ENCODE data around the gene VAT1. TPM values are rescaled to one million over a fixed set of nuclear protein-coding genes. Genes with fewer than 3 reads are reported as not detected.
"Not testable (repeated sequence)": the region's sequence is repeated elsewhere in the genome, so short reads cannot be mapped to it uniquely, and the experiment has no call there.

VAT1 gene
- total and polyA plus RNA-seq, 5 donors: 71.6 to 107 (median 91.3) TPM

DNA sequence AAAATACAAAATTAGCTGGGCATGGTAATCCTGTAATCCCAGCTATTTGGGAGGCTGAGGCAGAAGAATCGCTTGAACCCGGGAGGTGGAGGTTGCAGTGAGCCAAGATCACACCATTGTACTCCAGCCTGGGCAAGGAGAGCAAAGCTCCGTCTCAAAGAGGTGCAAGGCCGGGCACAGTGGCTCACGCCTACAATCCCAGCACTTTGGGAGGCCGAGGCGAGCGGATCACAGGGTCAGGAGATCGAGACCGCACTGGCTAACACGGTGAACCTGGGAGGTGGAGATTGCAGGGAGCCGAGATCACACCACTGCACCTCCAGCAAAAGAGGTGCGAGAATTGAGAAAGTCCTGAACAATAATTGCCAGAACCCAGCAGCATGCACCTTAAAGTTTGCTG lies 21.3 kb downstream of the VAT1 start:
- ATAC-seq: not testable (repeated sequence)

GRCh38 chr17:42999003-42999525 lies 23.1 kb downstream of the VAT1 start:
- H3K27me3 ChIP-seq (ENCODE audit: control insufficient read depth, insufficient read depth): no peaks in the 10 kb centered on the region
- ATAC-seq (no peak), DNase-seq (no peak)
- H3K27ac ChIP-seq (ENCODE audit: low read length): peak overlapping the region; percentile 74
- intact Hi-C loops (cut with DNase I): no loop called here
- H3K4me1 ChIP-seq (ENCODE audit: control insufficient read depth, insufficient read depth, low read length): no peaks in the 10 kb centered on the region
- peak overlapping the region; percentile 70 for H3K4me3 ChIP-seq (ENCODE audit: low read length)
- no peaks in the 10 kb centered on the region for H3K9me3 ChIP-seq (ENCODE audit: control insufficient read depth, low read length)
- 12% methylated on average over 10 of the region's 10 CpGs for WGBS

More for the DNA sequence above, 21.3 kb downstream of the VAT1 start:
- H3K4me1 ChIP-seq (ENCODE audit: control insufficient read depth, insufficient read depth, low read length); H3K4me3 ChIP-seq (ENCODE audit: low read length); H3K9me3 ChIP-seq (ENCODE audit: control insufficient read depth, low read length); DNase-seq; intact Hi-C loops (cut with DNase I); H3K27me3 ChIP-seq (ENCODE audit: control insufficient read depth, insufficient read depth): not testable (repeated sequence)
- H3K27ac ChIP-seq (ENCODE audit: low read length): peak overlapping the region; percentile 39
- 94% methylated on average over 13 of the region's 13 CpGs for WGBS

GRCh38 chr17:42997984-42998938 lies 23.9 kb downstream of the VAT1 start, which contains the start of gene RPL27:
RPL27 (plus strand) TSS chr17:42998419; CDS start chr17:42998751, 332 bp downstream.
- H3K27me3 ChIP-seq (ENCODE audit: control insufficient read depth, insufficient read depth): no peaks in the 10 kb centered on the region
- intact Hi-C loops (cut with DNase I): no loop called here
- no peaks in the 10 kb centered on the region for H3K9me3 ChIP-seq (ENCODE audit: control insufficient read depth, low read length)
- H3K27ac ChIP-seq (ENCODE audit: low read length): peak within 1 kb of the TSS; percentile 74
- ATAC-seq: peak; percentile 98
- H3K4me3 ChIP-seq (ENCODE audit: low read length): peak within 1 kb of the TSS; percentile 70
- peak; percentile 98 to 99 (median 99) for DNase-seq
- no peaks in the 10 kb centered on the region for H3K4me1 ChIP-seq (ENCODE audit: control insufficient read depth, insufficient read depth, low read length)
- WGBS: under 1% methylated on average over 49 of the region's 49 CpGs

- ATAC-seq (peak in 1 of 2 donors; percentile 0), DNase-seq (no peak)
- peak overlapping the region; percentile 16 for H3K4me3 ChIP-seq (ENCODE audit: low read length)
- intact Hi-C loops (cut with DNase I): no loop called here
- H3K27ac ChIP-seq (ENCODE audit: low read length): peak overlapping the region; percentile 65
- WGBS: 13% methylated on average over 5 of the region's 5 CpGs
- no peaks in the 10 kb centered on the region for H3K9me3 ChIP-seq (ENCODE audit: control insufficient read depth, low read length)
- no peaks in the 10 kb centered on the region for H3K27me3 ChIP-seq (ENCODE audit: control insufficient read depth, insufficient read depth)
- H3K4me1 ChIP-seq (ENCODE audit: control insufficient read depth, insufficient read depth, low read length): no peaks in the 10 kb centered on the region
Observed at GRCh38 chr17:42997390-42997983, 24.7 kb downstream of the VAT1 start.

DNA sequence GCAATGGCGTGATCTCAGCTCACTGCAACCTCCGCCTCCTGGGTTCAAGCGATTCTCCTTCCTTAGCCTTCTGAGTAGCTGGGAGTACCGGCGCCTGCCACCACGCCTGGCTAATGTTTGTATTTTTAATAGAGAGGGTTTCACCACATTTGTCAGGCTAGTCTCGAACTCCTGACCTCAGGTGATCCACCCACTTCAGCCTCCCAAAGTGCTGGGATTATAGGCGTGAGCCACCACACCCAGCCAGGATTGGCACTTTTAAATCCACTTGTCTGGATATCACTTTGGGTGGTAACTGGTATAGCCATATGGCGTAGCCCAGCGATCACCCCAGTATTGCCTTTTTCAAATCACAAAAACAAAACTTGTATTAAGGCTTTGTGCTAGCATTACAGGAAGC lies 28.3 kb downstream of the VAT1 start:
- ATAC-seq; H3K27me3 ChIP-seq (ENCODE audit: control insufficient read depth, insufficient read depth); intact Hi-C loops (cut with DNase I); H3K4me1 ChIP-seq (ENCODE audit: control insufficient read depth, insufficient read depth, low read length); H3K4me3 ChIP-seq (ENCODE audit: low read length); DNase-seq; H3K27ac ChIP-seq (ENCODE audit: low read length); H3K9me3 ChIP-seq (ENCODE audit: control insufficient read depth, low read length): not testable (repeated sequence)
- WGBS: 86% methylated on average over 10 of the region's 10 CpGs

- no peaks in the 10 kb centered on the region for H3K9me3 ChIP-seq (ENCODE audit: control insufficient read depth, low read length)
- no peaks in the 10 kb centered on the region for H3K27me3 ChIP-seq (ENCODE audit: control insufficient read depth, insufficient read depth)
- WGBS: 84% methylated on average over 5 of the region's 5 CpGs
- no peaks in the 10 kb centered on the region for H3K4me1 ChIP-seq (ENCODE audit: control insufficient read depth, insufficient read depth, low read length)
- ATAC-seq (no peak), DNase-seq (no peak)
- no peak overlapping the region for H3K27ac ChIP-seq (ENCODE audit: low read length)
- H3K4me3 ChIP-seq (ENCODE audit: low read length): no peak overlapping the region
- intact Hi-C loops (cut with DNase I): no loop called here
Observed at GRCh38 chr17:42992872-42993271, 29.3 kb downstream of the VAT1 start.

DNA sequence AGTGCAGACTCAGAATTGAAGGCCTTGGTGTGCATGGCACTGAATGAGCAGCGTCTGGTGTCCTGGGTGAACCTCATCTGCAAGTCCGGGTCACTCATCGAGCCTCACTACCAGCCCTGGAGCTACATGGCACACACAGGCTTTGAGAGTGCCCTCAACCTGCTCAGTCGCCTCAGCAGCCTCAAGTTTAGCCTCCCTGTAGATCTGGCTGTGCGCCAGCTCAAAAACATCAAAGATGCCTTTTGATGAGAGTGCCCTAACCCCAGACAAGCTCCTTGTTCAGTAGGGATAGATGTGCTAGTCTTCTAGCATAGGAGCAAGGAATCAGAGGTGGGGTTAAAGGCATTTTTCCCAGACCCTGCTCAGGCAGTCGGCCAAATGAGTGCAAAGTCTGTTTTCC lies 30.7 kb downstream of the VAT1 start:
- WGBS: 95% methylated on average over 6 of the region's 6 CpGs
- no peak for DNase-seq
- Histone ChIP-seq H3K27ac (ENCODE audit: low read length) (no peak overlapping the region), H3K4me3 (ENCODE audit: low read length) (no peak overlapping the region), H3K27me3 (ENCODE audit: control insufficient read depth, insufficient read depth) (no peaks in the 10 kb centered on the region), H3K9me3 (ENCODE audit: control insufficient read depth, low read length) (no peaks in the 10 kb centered on the region), H3K4me1 (ENCODE audit: control insufficient read depth, insufficient read depth, low read length) (no peaks in the 10 kb centered on the region)
- no peak for ATAC-seq
- intact Hi-C loops (cut with DNase I): no loop called here

DNA sequence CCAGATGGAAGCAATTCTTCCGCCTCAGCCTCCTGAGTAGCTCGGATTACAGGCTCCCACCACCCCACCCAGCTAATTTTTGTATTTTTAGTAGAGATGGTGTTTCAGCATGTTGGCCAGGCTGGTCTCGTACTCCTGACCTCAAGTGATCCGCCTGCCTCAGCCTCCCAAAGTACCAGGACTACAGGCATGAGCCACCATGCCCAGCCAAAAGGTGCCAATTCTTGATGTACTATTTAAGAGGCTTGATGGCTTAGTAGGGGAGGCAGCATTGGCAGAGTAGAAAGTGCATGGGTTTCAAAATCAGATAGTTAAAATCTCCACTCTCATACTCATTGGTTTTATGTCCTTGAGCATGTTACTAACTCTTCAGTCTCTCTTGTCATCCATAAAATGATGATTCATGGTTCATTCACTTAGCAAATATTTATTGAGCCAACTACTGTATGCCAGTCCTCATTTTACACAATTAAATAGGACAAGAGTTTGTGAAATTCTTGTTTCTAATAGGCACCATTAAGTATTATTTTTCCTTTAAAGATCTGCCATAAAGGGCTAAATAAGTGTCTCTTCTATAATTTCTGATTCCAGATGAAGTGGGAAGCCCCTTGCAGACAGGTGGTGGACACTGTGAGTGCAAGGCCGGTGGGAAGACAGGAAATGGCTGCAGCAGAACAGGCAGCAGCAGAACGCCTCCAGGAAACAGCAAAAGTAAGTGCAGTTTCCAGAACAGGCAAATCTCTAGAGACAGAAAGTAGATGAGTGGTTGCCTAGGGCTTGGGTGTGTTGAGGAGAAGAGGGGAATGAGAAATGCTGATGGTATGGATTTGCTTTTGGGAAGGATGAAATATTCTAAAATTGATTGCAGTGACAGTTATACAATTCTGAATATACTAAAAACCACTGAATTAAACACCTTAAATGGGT lies 32.2 kb downstream of the VAT1 start:
- no peak for ATAC-seq
- intact Hi-C loops (cut with DNase I): no loop called here
- WGBS: 89% methylated on average over 6 of the region's 6 CpGs

DNA sequence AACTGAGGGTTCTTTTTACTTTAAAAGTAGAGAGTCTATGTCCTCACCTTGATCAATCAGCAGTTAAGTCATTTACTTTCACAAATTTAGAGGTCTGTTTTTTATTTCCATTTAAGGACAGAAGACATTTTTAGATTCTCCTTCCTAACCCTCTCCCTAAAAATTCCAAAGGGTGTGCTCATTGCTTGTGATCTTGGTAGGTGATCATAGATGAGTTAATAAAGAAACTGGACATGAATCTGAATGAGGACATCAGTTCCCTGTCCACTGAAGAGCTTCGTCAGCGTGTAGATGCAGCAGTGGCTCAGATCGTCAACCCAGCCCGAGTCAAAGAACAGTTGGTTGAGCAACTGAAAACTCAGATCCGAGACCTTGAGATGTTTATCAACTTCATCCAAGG lies 33.0 kb downstream of the VAT1 start:
- 92% methylated on average over 5 of the region's 5 CpGs for WGBS
- H3K27me3 ChIP-seq (ENCODE audit: control insufficient read depth, insufficient read depth): no peaks in the 10 kb centered on the region
- no peaks in the 10 kb centered on the region for H3K9me3 ChIP-seq (ENCODE audit: control insufficient read depth, low read length)
- no peaks in the 10 kb centered on the region for H3K4me1 ChIP-seq (ENCODE audit: control insufficient read depth, insufficient read depth, low read length)
- DNase-seq (no peak), ATAC-seq (no peak)
- no peak overlapping the region for H3K4me3 ChIP-seq (ENCODE audit: low read length)
- intact Hi-C loops (cut with DNase I): no loop called here
- H3K27ac ChIP-seq (ENCODE audit: low read length): no peak overlapping the region

More for the DNA sequence above, 32.2 kb downstream of the VAT1 start:
- Histone ChIP-seq H3K4me1 (ENCODE audit: control insufficient read depth, insufficient read depth, low read length) (no peaks in the 10 kb centered on the region), H3K27ac (ENCODE audit: low read length) (no peak overlapping the region), H3K9me3 (ENCODE audit: control insufficient read depth, low read length) (no peaks in the 10 kb centered on the region), H3K27me3 (ENCODE audit: control insufficient read depth, insufficient read depth) (no peaks in the 10 kb centered on the region), H3K4me3 (ENCODE audit: low read length) (no peak overlapping the region)
- no peak for DNase-seq

DNA sequence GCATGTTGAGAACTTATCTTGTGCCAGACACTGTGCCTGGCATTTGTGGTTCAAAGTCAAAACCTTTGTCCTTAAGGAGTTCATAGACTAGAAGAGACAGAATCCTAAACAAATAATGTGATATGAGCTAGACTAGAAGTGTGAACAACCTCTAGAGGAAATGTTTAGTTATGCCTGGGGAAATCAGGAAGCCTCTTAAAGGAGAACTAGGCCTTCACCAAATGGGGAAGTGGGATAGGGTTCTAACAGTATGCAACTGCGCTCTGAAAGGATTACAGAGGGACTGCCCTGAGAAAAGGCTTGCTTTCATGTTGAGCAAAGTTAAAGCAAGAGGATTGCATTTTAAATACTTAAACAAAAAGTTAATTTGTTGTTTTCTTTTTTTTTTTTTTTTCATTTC lies 37.0 kb downstream of the VAT1 start:
- no peak overlapping the region for H3K27ac ChIP-seq (ENCODE audit: low read length)
- H3K27me3 ChIP-seq (ENCODE audit: control insufficient read depth, insufficient read depth): no peaks in the 10 kb centered on the region
- intact Hi-C loops (cut with DNase I): no loop called here
- no peak for DNase-seq
- H3K4me1 ChIP-seq (ENCODE audit: control insufficient read depth, insufficient read depth, low read length): no peaks in the 10 kb centered on the region
- WGBS: 0% methylated on average over 1 of the region's 1 CpG
- H3K9me3 ChIP-seq (ENCODE audit: control insufficient read depth, low read length): no peaks in the 10 kb centered on the region
- no peak for ATAC-seq
- H3K4me3 ChIP-seq (ENCODE audit: low read length): no peak overlapping the region
